GM19025 (cell line): ENCODE results near the gene KDM2B.

Source experiments
- ATAC-seq: cut with Tn5 transposase; IDR thresholded peaks from one replicate; pipeline ENCODE4 v1.9.1; 2021; ENCODE audit warnings: mild to moderate bottlenecking, low read depth, moderate library complexity; ENCODE audit not compliant: unreplicated experiment

Gene KDM2B

GRCh38 chr12:121568518-121568917 is 12.3 kb downstream of the KDM2B start:
- ATAC-seq, result no peak

GRCh38 chr12:121565076-121565475 is 15.7 kb downstream of the KDM2B start:
- ATAC-seq, result no peak

GRCh38 chr12:121562488-121562887 is 18.3 kb downstream of the KDM2B start:
- ATAC-seq, result no peak

GRCh38 chr12:121561009-121561395 is 19.8 kb downstream of the KDM2B start:
- no peak for ATAC-seq

GRCh38 chr12:121560392-121561008 is 20.3 kb downstream of the KDM2B start:
- no peak for ATAC-seq

GRCh38 chr12:121558956-121559355 is 21.9 kb downstream of the KDM2B start:
- no peak for ATAC-seq

- ATAC-seq, result no peak
Observed at GRCh38 chr12:121550974-121551634, 29.7 kb downstream of the KDM2B start.

- ATAC-seq, result no peak
Observed at GRCh38 chr12:121549075-121549474, 31.7 kb downstream of the KDM2B start.

GRCh38 chr12:121545480-121545879 is 35.3 kb downstream of the KDM2B start:
- ATAC-seq, result no peak

GRCh38 chr12:121543786-121544185 is 37.0 kb downstream of the KDM2B start:
- no peak for ATAC-seq

GRCh38 chr12:121539908-121540307 is 40.9 kb downstream of the KDM2B start:
- ATAC-seq, result no peak

GRCh38 chr12:121538699-121539061 is 42.1 kb downstream of the KDM2B start:
- no peak for ATAC-seq

- ATAC-seq, result peak; percentile 6
Observed at GRCh38 chr12:121537814-121538698, 42.8 kb downstream of the KDM2B start.

GRCh38 chr12:121536899-121537813 is 43.7 kb downstream of the KDM2B start:
- ATAC-seq, result peak; percentile 62

GRCh38 chr12:121536054-121536898 is 44.5 kb downstream of the KDM2B start:
- ATAC-seq, result peak; percentile 49

- no peak for ATAC-seq
Observed at GRCh38 chr12:121535150-121536053, 45.4 kb downstream of the KDM2B start.

- no peak for ATAC-seq
Observed at GRCh38 chr12:121534495-121535148, 46.2 kb downstream of the KDM2B start.
